GM19025 (cell line): ENCODE measurements around the gene GP1BB.

Source experiments
- ATAC-seq: cut with Tn5 transposase; IDR thresholded peaks from one replicate; pipeline ENCODE4 v1.9.1; 2021; ENCODE audit warnings: mild to moderate bottlenecking, low read depth, moderate library complexity; ENCODE audit not compliant: unreplicated experiment

GP1BB gene

GRCh38 chr22:19753996-19754700 lies 30.8 kb downstream of the GP1BB start:
- ATAC-seq = no peak

- ATAC-seq = no peak
Measured at GRCh38 chr22:19754701-19755144, 31.4 kb downstream of the GP1BB start.

- no peak for ATAC-seq
Measured at GRCh38 chr22:19755145-19755710, 31.9 kb downstream of the GP1BB start.

GRCh38 chr22:19755722-19756287 lies 32.5 kb downstream of the GP1BB start:
- no peak for ATAC-seq

- no peak for ATAC-seq
Measured at GRCh38 chr22:19756288-19757128, 33.2 kb downstream of the GP1BB start.

- ATAC-seq = no peak
Measured at GRCh38 chr22:19757140-19757984, 34.0 kb downstream of the GP1BB start.

- ATAC-seq = no peak
Measured at GRCh38 chr22:19757985-19758895, 34.9 kb downstream of the GP1BB start.

GRCh38 chr22:19758896-19759426 lies 35.6 kb downstream of the GP1BB start:
- ATAC-seq = no peak

GRCh38 chr22:19759427-19760057 lies 36.2 kb downstream of the GP1BB start:
- no peak for ATAC-seq

- ATAC-seq = no peak
Measured at GRCh38 chr22:19760058-19760950, 37.0 kb downstream of the GP1BB start, which contains the start of gene TBX1. Gene TBX1 (plus strand): TSS chr22:19760778. CDS start chr22:19760844, 66 bp downstream.

- no peak for ATAC-seq
Measured at GRCh38 chr22:19760951-19761724, 37.8 kb downstream of the GP1BB start.

- ATAC-seq = no peak
Measured at GRCh38 chr22:19761725-19762567, 38.6 kb downstream of the GP1BB start.

GRCh38 chr22:19762568-19763457 lies 39.5 kb downstream of the GP1BB start:
- ATAC-seq = no peak

- ATAC-seq = no peak
Measured at GRCh38 chr22:19763458-19764298, 40.3 kb downstream of the GP1BB start.
